HEK293 (cell line): ENCODE measurements around the gene DHRS7B.

Experiments
- YY1 ChIP-seq: fragments of 450-650 bp; formaldehyde crosslinking; IDR thresholded peaks from 2 replicates; pipeline ENCODE4 v1.5.1; 2018; ENCODE audit warnings: missing biosample characterization, missing genetic modification characterization
- ZBTB17 ChIP-seq: fragments of 450-650 bp; formaldehyde crosslinking; IDR thresholded peaks from 2 replicates; pipeline ENCODE4 v1.5.1; 2016; ENCODE audit warnings: missing biosample characterization, missing genetic modification characterization
- ZBTB20 ChIP-seq: fragments of 450-650 bp; formaldehyde crosslinking; IDR thresholded peaks from 2 replicates; pipeline ENCODE4 v1.5.1; 2016; ENCODE audit warnings: missing biosample characterization, missing genetic modification characterization
- ZEB2 ChIP-seq: fragments of 450-650 bp; formaldehyde crosslinking; IDR thresholded peaks from 2 replicates; pipeline ENCODE4 v1.5.1; 2016; ENCODE audit warnings: missing biosample characterization, missing genetic modification characterization
- ZNF184 ChIP-seq: fragments of 450-650 bp; IDR thresholded peaks from 2 replicates; pipeline ENCODE4 v1.5.1; 2018; ENCODE audit warnings: missing biosample characterization, mild to moderate bottlenecking, missing genetic modification characterization
- ZNF2 ChIP-seq: fragments of 450-650 bp; formaldehyde crosslinking; IDR thresholded peaks from 2 replicates; pipeline ENCODE4 v1.5.1; 2016; ENCODE audit warnings: missing biosample characterization, missing genetic modification characterization
- ZNF274 ChIP-seq, 2 experiments: fragments of 200-500 bp in 1 of 2; fragments of 450-650 bp in 1 of 2; sonication (Bioruptor generic) in 1 of 2; formaldehyde crosslinking in 1 of 2; IDR thresholded peaks; 2 replicates each; pipeline versions ENCODE4 v1.5.1 to v1.6.1; 2014 to 2016; ENCODE audit warnings: borderline replicate concordance in 1 of 2, inconsistent platforms in 1 of 2, low read length in 1 of 2, missing biosample characterization in 1 of 2, missing genetic modification characterization in 1 of 2
- ZNF621 ChIP-seq: fragments of 450-650 bp; formaldehyde crosslinking; IDR thresholded peaks from 2 replicates; pipeline ENCODE4 v1.5.1; 2017; ENCODE audit warnings: missing biosample characterization, missing genetic modification characterization
- TF ChIP-seq, protein P1 (sequence below): fragments of 450-650 bp; formaldehyde crosslinking; IDR thresholded peaks from 2 replicates; pipeline ENCODE4 v1.5.1; 2016; ENCODE audit warnings: missing biosample characterization, missing genetic modification characterization
- TF ChIP-seq, protein P2 (sequence below): fragments of 450-650 bp; formaldehyde crosslinking; IDR thresholded peaks from 2 replicates; pipeline ENCODE4 v1.5.1; 2016; ENCODE audit warnings: missing biosample characterization, missing genetic modification characterization

- TF ChIP-seq, protein P1, sequence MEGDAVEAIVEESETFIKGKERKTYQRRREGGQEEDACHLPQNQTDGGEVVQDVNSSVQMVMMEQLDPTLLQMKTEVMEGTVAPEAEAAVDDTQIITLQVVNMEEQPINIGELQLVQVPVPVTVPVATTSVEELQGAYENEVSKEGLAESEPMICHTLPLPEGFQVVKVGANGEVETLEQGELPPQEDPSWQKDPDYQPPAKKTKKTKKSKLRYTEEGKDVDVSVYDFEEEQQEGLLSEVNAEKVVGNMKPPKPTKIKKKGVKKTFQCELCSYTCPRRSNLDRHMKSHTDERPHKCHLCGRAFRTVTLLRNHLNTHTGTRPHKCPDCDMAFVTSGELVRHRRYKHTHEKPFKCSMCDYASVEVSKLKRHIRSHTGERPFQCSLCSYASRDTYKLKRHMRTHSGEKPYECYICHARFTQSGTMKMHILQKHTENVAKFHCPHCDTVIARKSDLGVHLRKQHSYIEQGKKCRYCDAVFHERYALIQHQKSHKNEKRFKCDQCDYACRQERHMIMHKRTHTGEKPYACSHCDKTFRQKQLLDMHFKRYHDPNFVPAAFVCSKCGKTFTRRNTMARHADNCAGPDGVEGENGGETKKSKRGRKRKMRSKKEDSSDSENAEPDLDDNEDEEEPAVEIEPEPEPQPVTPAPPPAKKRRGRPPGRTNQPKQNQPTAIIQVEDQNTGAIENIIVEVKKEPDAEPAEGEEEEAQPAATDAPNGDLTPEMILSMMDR (tag by site-specific recombination) = no peak
- TF ChIP-seq ZNF2 (no peak), ZNF621 (tag by site-specific recombination) (no peak), ZBTB20 (tag by site-specific recombination) (no peak), ZNF274 (IDR thresholded peaks at IDR 0.05; ENCODE audit: low read length) (no peak), ZNF274 (tag by site-specific recombination; IDR thresholded peaks at IDR 0.05; ENCODE audit: borderline replicate concordance) (no peak), YY1 (tag by site-specific recombination) (no peak), ZEB2 (tag by site-specific recombination) (no peak), ZNF184 (no peak), ZBTB17 (tag by site-specific recombination) (no peak)
- TF ChIP-seq, protein P2, sequence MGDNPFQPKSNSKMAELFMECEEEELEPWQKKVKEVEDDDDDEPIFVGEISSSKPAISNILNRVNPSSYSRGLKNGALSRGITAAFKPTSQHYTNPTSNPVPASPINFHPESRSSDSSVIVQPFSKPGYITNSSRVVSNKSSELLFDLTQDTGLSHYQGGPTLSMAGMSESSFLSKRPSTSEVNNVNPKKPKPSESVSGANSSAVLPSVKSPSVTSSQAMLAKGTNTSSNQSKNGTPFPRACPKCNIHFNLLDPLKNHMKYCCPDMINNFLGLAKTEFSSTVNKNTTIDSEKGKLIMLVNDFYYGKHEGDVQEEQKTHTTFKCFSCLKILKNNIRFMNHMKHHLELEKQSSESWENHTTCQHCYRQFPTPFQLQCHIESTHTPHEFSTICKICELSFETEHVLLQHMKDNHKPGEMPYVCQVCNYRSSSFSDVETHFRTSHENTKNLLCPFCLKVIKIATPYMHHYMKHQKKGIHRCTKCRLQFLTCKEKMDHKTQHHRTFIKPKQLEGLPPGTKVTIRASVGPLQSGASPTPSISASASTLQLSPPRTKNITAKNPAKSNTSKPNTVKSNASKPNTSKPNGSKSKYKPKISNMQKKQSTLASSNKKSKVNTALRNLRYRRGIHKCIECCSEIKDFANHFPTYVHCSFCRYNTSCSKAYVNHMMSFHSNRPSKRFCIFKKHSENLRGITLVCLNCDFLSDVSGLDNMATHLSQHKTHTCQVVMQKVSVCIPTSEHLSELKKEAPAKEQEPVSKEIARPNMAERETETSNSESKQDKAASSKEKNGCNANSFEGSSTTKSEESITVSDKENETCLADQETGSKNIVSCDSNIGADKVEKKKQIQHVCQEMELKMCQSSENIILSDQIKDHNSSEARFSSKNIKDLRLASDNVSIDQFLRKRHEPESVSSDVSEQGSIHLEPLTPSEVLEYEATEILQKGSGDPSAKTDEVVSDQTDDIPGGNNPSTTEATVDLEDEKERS (tag by site-specific recombination) = no peak
These were observed 35.7 kb upstream of the DHRS7B start for GRCh38 chr17:21090902-21091618.
